ENCODE results near the gene CYP21A2. TPM values are rescaled to one million over a fixed set of nuclear protein-coding genes. Genes with fewer than 3 reads are reported as not detected.
"Not testable (repeated sequence)": the region's sequence is repeated elsewhere in the genome, so short reads cannot be mapped to it uniquely, and the experiment has no call there.

CYP21A2 gene
- polyA plus RNA-seq, 2 donors = 0.43 to 0.47 TPM

- not testable (repeated sequence) for H3K36me3 ChIP-seq (ENCODE audit: control insufficient read depth in 2 of 2, insufficient read depth in 2 of 2, low read length in 1 of 2); H3K4me1 ChIP-seq (ENCODE audit: control insufficient read depth in 2 of 2, insufficient read depth in 2 of 2, low read length in 1 of 2); H3K9me3 ChIP-seq (ENCODE audit: control insufficient read depth in 2 of 2, insufficient read depth in 1 of 2, low read depth in 1 of 2, low read length in 1 of 2); H3K4me3 ChIP-seq (ENCODE audit: low read depth in 1 of 2, low read length in 2 of 2); H3K27me3 ChIP-seq (ENCODE audit: control insufficient read depth in 1 of 2, insufficient read depth in 2 of 2, low read length in 2 of 2); H3K27ac ChIP-seq (ENCODE audit: low read depth in 2 of 2, low read length in 1 of 2)
- WGBS, 2 donors = 75 to 76% methylated on average over 8 of the region's 8 CpGs
Measured at GRCh38 chr6:32005991-32006529, 32.2 kb upstream of the CYP21A2 start.

GRCh38 chr6:32007086-32007485, 31.1 kb upstream of the CYP21A2 start:
- not testable (repeated sequence) for H3K27me3 ChIP-seq (ENCODE audit: control insufficient read depth in 1 of 2, insufficient read depth in 2 of 2, low read length in 2 of 2); H3K9me3 ChIP-seq (ENCODE audit: control insufficient read depth in 2 of 2, insufficient read depth in 1 of 2, low read depth in 1 of 2, low read length in 1 of 2); H3K4me3 ChIP-seq (ENCODE audit: low read depth in 1 of 2, low read length in 2 of 2); H3K27ac ChIP-seq (ENCODE audit: low read depth in 2 of 2, low read length in 1 of 2); H3K36me3 ChIP-seq (ENCODE audit: control insufficient read depth in 2 of 2, insufficient read depth in 2 of 2, low read length in 1 of 2); H3K4me1 ChIP-seq (ENCODE audit: control insufficient read depth in 2 of 2, insufficient read depth in 2 of 2, low read length in 1 of 2)
- WGBS, 2 donors = 78 to 81% methylated on average over 11 to 12 of the region's 12 CpGs

- no CpG with 5 or more reads among the region's 24 CpGs for WGBS, 2 donors
- not testable (repeated sequence) for H3K4me1 ChIP-seq (ENCODE audit: control insufficient read depth in 2 of 2, insufficient read depth in 2 of 2, low read length in 1 of 2); H3K27me3 ChIP-seq (ENCODE audit: control insufficient read depth in 1 of 2, insufficient read depth in 2 of 2, low read length in 2 of 2); H3K27ac ChIP-seq (ENCODE audit: low read depth in 2 of 2, low read length in 1 of 2); H3K4me3 ChIP-seq (ENCODE audit: low read depth in 1 of 2, low read length in 2 of 2); H3K36me3 ChIP-seq (ENCODE audit: control insufficient read depth in 2 of 2, insufficient read depth in 2 of 2, low read length in 1 of 2); H3K9me3 ChIP-seq (ENCODE audit: control insufficient read depth in 2 of 2, insufficient read depth in 1 of 2, low read depth in 1 of 2, low read length in 1 of 2)
Measured at GRCh38 chr6:32008037-32008436, 30.2 kb upstream of the CYP21A2 start.

DNA sequence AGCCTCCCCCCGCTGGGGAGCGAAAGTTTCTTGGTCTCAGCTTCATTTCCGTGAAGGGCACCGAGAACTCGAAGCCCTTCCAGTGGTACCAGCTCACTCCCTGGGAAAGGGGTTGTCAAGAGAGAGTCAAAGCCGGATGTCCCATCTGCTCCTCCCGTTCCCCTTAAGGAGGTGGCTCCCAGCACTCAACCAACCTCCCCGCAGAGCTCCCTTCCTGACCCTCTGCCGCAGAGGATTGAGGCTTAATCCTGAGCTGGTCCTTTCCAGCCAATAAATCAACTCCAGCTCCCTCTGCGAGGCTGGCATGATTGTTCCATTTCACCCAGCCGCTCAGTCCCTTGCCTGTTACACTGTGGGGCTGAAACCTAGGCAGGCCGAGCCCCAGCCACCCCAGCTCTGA, 29.6 kb upstream of the CYP21A2 start:
- H3K4me3 ChIP-seq (ENCODE audit: low read depth in 1 of 2, low read length in 2 of 2); H3K27ac ChIP-seq (ENCODE audit: low read depth in 2 of 2, low read length in 1 of 2); H3K36me3 ChIP-seq (ENCODE audit: control insufficient read depth in 2 of 2, insufficient read depth in 2 of 2, low read length in 1 of 2); H3K27me3 ChIP-seq (ENCODE audit: control insufficient read depth in 1 of 2, insufficient read depth in 2 of 2, low read length in 2 of 2); H3K4me1 ChIP-seq (ENCODE audit: control insufficient read depth in 2 of 2, insufficient read depth in 2 of 2, low read length in 1 of 2); H3K9me3 ChIP-seq (ENCODE audit: control insufficient read depth in 2 of 2, insufficient read depth in 1 of 2, low read depth in 1 of 2, low read length in 1 of 2): not testable (repeated sequence)
- WGBS, 2 donors = 29 to 63% methylated on average over 5 to 7 of the region's 12 CpGs

- not testable (repeated sequence) for H3K9me3 ChIP-seq (ENCODE audit: control insufficient read depth in 2 of 2, insufficient read depth in 1 of 2, low read depth in 1 of 2, low read length in 1 of 2); H3K4me3 ChIP-seq (ENCODE audit: low read depth in 1 of 2, low read length in 2 of 2); H3K36me3 ChIP-seq (ENCODE audit: control insufficient read depth in 2 of 2, insufficient read depth in 2 of 2, low read length in 1 of 2); H3K27me3 ChIP-seq (ENCODE audit: control insufficient read depth in 1 of 2, insufficient read depth in 2 of 2, low read length in 2 of 2); H3K27ac ChIP-seq (ENCODE audit: low read depth in 2 of 2, low read length in 1 of 2); H3K4me1 ChIP-seq (ENCODE audit: control insufficient read depth in 2 of 2, insufficient read depth in 2 of 2, low read length in 1 of 2)
- WGBS, 2 donors = 77 to 83% methylated on average over 2 to 11 of the region's 12 CpGs
Measured at GRCh38 chr6:32009537-32009936, 28.7 kb upstream of the CYP21A2 start.

DNA sequence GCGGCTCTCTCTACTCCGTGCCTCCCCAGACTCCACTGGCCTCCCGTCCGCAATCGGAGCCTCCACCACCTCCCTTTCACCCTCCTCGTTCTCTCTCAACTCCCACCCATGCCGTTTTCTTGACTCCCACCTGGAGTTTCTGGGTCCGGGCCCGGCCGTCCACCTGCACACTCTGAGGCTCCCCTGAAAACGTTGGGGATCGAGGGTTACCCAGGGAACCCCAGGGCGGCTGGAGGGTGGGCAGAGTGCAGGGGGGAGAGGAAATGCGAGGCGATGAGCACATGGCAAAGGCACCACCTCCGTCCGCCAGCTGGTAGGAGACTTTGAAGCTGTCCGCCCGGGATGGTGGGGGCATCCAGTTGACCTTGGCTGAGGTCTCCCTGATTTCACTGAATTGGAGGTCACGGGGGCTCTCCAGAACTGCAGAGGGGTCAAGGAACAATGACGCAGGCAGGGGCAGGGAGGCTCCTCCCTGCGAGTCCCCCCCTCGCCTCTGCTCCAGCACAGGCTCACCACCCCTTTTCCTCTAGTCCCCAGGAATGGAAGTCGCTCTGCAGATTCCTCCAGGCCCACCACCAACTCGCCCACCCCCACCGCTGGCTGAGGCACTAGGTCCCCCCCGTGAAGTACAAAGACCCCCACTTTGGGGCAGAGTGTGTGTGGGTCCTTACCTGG, 27.2 kb upstream of the CYP21A2 start:
- H3K27ac ChIP-seq (ENCODE audit: low read depth in 2 of 2, low read length in 1 of 2); H3K36me3 ChIP-seq (ENCODE audit: control insufficient read depth in 2 of 2, insufficient read depth in 2 of 2, low read length in 1 of 2); H3K9me3 ChIP-seq (ENCODE audit: control insufficient read depth in 2 of 2, insufficient read depth in 1 of 2, low read depth in 1 of 2, low read length in 1 of 2); H3K4me1 ChIP-seq (ENCODE audit: control insufficient read depth in 2 of 2, insufficient read depth in 2 of 2, low read length in 1 of 2); H3K4me3 ChIP-seq (ENCODE audit: low read depth in 1 of 2, low read length in 2 of 2); H3K27me3 ChIP-seq (ENCODE audit: control insufficient read depth in 1 of 2, insufficient read depth in 2 of 2, low read length in 2 of 2): not testable (repeated sequence)
- 75 to 76% methylated on average over 16 to 17 of the region's 27 CpGs for WGBS, 2 donors

GRCh38 chr6:32012941-32013617, 25.1 kb upstream of the CYP21A2 start:
- H3K27me3 ChIP-seq (ENCODE audit: control insufficient read depth in 1 of 2, insufficient read depth in 2 of 2, low read length in 2 of 2); H3K36me3 ChIP-seq (ENCODE audit: control insufficient read depth in 2 of 2, insufficient read depth in 2 of 2, low read length in 1 of 2); H3K27ac ChIP-seq (ENCODE audit: low read depth in 2 of 2, low read length in 1 of 2); H3K4me3 ChIP-seq (ENCODE audit: low read depth in 1 of 2, low read length in 2 of 2); H3K9me3 ChIP-seq (ENCODE audit: control insufficient read depth in 2 of 2, insufficient read depth in 1 of 2, low read depth in 1 of 2, low read length in 1 of 2); H3K4me1 ChIP-seq (ENCODE audit: control insufficient read depth in 2 of 2, insufficient read depth in 2 of 2, low read length in 1 of 2): not testable (repeated sequence)
- WGBS, 2 donors = 83% methylated on average over 14 to 17 of the region's 17 CpGs

- H3K27ac ChIP-seq (ENCODE audit: low read depth in 2 of 2, low read length in 1 of 2); H3K4me3 ChIP-seq (ENCODE audit: low read depth in 1 of 2, low read length in 2 of 2); H3K36me3 ChIP-seq (ENCODE audit: control insufficient read depth in 2 of 2, insufficient read depth in 2 of 2, low read length in 1 of 2); H3K9me3 ChIP-seq (ENCODE audit: control insufficient read depth in 2 of 2, insufficient read depth in 1 of 2, low read depth in 1 of 2, low read length in 1 of 2); H3K4me1 ChIP-seq (ENCODE audit: control insufficient read depth in 2 of 2, insufficient read depth in 2 of 2, low read length in 1 of 2); H3K27me3 ChIP-seq (ENCODE audit: control insufficient read depth in 1 of 2, insufficient read depth in 2 of 2, low read length in 2 of 2): not testable (repeated sequence)
- no CpG with 5 or more reads among the region's 5 CpGs for WGBS, 2 donors
Measured at GRCh38 chr6:32013738-32014137, 24.5 kb upstream of the CYP21A2 start.

DNA sequence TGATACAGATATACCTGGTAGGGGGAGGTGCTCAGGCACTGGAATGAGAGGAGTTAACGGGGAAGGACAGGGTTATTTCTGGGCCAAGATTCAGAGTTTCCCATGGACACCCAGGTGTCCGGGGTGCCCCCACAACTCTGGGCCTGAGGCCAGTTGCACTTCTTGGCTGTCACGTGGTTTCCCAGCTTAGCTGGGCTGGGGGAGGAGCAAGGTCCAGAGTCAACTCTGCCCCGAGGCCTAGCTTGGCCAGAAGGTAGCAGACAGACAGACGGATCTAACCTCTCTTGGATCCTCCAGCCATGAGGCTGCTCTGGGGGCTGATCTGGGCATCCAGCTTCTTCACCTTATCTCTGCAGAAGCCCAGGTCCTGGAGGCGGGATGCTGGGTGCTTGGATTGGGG, 23.7 kb upstream of the CYP21A2 start, which contains the start of gene C4B:
TSS of gene C4B (plus strand) at position 249 of the 400 bp plus-strand sequence. CDS start at position 300, 51 bp downstream.
- H3K9me3 ChIP-seq (ENCODE audit: control insufficient read depth in 2 of 2, insufficient read depth in 1 of 2, low read depth in 1 of 2, low read length in 1 of 2); H3K27me3 ChIP-seq (ENCODE audit: control insufficient read depth in 1 of 2, insufficient read depth in 2 of 2, low read length in 2 of 2); H3K4me3 ChIP-seq (ENCODE audit: low read depth in 1 of 2, low read length in 2 of 2); H3K27ac ChIP-seq (ENCODE audit: low read depth in 2 of 2, low read length in 1 of 2); H3K36me3 ChIP-seq (ENCODE audit: control insufficient read depth in 2 of 2, insufficient read depth in 2 of 2, low read length in 1 of 2); H3K4me1 ChIP-seq (ENCODE audit: control insufficient read depth in 2 of 2, insufficient read depth in 2 of 2, low read length in 1 of 2): not testable (repeated sequence)
- no CpG with 5 or more reads among the region's 6 CpGs for WGBS, 2 donors

- not testable (repeated sequence) for H3K27me3 ChIP-seq (ENCODE audit: control insufficient read depth in 1 of 2, insufficient read depth in 2 of 2, low read length in 2 of 2); H3K36me3 ChIP-seq (ENCODE audit: control insufficient read depth in 2 of 2, insufficient read depth in 2 of 2, low read length in 1 of 2); H3K4me1 ChIP-seq (ENCODE audit: control insufficient read depth in 2 of 2, insufficient read depth in 2 of 2, low read length in 1 of 2); H3K9me3 ChIP-seq (ENCODE audit: control insufficient read depth in 2 of 2, insufficient read depth in 1 of 2, low read depth in 1 of 2, low read length in 1 of 2); H3K4me3 ChIP-seq (ENCODE audit: low read depth in 1 of 2, low read length in 2 of 2); H3K27ac ChIP-seq (ENCODE audit: low read depth in 2 of 2, low read length in 1 of 2)
- WGBS, 2 donors = no CpG with 5 or more reads among the region's 10 CpGs
Measured at GRCh38 chr6:32022100-32022499, 16.1 kb upstream of the CYP21A2 start.

Data from esophagus (tissue), 2 donors.